Cerebellar nuclear complex (tissue), 1 donor: ENCODE data around the gene MYOM1.

Source experiments
- DNase-seq, 2 experiments: peaks; one replicate each; lab custom pipeline; 2025; lab: John Stamatoyannopoulos, UW

Gene MYOM1

GRCh38 chr18:3150688-3151087 lies 69.1 kb downstream of the MYOM1 start:
- DNase-seq = no peak

DNA sequence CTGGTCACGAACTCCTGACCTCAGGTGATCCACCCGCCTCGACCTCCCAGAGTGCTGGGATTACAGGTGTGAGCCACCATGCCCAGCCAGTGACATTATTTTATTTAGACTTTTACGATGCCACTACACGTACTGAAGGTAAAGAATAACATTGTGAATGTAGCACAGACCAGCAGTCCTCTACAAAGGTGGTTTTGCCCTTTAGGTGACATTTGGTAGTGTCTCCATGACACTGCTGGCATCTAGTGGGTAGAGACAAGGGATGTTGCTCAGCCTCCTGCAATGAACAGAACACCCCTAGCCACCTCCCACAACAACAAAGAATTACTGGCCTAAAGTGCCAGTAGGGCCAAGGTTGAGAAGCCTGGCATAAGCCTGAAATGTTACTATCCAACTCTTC lies 69.5 kb downstream of the MYOM1 start:
- DNase-seq = no peak

- no peak for DNase-seq
These were observed 70.7 kb downstream of the MYOM1 start for GRCh38 chr18:3148930-3149535.

- no peak for DNase-seq
These were observed 71.7 kb downstream of the MYOM1 start for GRCh38 chr18:3147935-3148554.

DNA sequence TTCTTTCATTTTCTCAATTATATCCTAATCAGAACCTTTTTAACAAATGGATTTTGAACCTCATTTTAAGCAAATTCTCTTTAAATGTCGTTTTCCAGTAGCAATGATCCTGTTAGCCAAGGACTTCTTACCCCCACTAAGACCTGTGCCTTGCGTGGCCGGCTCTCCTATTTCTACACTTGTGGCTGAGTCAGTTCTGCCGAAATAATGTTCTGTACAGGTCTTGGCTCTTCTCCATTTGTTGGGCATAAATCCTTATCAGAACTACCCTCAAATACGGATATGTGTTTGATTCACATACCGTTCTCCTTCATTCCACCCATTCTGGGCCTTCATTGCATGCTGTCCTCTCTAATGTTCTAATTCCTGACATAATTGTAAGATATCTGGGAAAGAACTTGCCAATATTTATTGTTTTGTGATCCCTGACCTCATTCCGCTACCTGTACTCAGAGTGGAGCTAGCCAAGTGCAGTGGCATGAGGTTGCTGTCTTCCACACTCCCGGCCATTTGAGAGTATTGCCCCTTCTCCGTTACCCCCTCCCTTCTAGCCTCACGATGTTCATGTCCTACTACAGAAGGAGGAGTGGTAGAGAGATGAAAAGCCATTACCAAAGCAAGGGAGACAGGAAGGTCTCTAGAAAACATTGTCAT lies 78.7 kb downstream of the MYOM1 start:
- DNase-seq = no peak

- no peak for DNase-seq
These were observed 79.4 kb downstream of the MYOM1 start for GRCh38 chr18:3140342-3140741.

DNA sequence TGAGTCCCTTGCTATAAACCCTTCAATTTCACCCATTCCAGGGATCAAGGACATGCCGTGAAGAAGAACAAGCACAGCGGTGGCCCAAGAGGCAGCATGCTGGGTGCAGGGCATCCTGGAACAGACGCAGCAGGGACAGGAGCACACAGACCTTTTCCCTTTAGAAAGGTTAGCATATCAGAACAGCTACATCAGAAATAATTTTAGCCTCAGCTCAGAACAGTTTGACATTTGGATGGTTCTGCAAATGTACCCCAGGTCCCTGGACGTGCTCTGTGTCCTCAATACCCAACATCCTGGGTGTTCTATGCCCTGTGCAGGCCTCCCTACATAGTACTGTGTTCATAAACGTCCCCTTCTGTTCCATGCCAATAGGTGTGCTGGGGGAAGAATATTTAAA lies 80.4 kb downstream of the MYOM1 start:
- DNase-seq = no peak

GRCh38 chr18:3138274-3138975 lies 81.3 kb downstream of the MYOM1 start:
- no peak for DNase-seq

GRCh38 chr18:3135536-3135935 lies 84.2 kb downstream of the MYOM1 start:
- no peak for DNase-seq

GRCh38 chr18:3132700-3133099 lies 87.1 kb downstream of the MYOM1 start:
- no peak for DNase-seq

DNA sequence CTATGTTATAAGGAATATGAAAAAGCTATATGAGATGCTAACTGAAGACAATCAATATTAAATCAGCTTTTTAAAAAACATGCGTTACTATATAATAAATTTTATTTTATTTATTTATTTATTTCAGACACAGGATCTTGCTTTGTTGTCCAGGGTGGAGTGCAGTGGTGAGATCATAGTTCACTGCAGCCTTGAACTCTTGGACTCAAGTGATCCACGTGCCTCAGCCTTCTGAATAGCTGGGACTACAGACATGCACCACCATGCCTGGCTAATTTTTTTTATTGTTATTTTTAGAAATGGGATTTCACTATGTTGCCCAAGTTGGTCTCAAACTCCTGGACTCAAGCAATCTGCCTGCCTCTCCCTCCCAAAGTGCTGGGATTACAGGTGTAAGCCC lies 89.4 kb downstream of the MYOM1 start:
- DNase-seq = no peak

GRCh38 chr18:3129053-3129864 lies 90.5 kb downstream of the MYOM1 start:
- no peak for DNase-seq

DNA sequence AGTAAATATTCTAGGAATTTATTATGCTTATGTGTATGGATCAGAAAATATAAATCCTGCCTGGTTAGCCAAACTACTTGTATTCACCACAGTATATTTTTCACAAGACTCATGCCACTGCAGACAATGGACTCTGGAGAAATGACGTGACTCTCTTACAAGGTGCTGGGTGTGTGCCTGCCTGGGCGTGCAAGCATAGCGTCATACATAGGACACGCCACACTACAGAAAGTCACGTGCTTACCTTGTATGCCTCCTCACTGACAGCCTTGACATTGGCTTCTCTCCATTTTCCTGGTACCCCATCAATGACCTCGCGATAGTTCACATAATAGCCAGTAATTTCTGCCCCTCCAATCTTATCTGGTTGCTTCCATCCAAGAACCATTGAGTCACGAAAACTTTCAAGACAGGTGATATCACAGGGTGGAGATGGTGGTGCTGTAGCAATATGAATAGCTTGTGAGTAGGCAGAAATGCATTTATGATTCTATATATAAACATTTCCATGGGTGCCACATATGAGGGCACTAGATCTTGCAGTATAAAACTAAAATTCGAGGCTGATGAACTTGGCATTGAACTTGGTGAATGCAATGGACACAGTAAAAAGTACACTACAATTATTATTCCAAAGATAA lies 93.2 kb downstream of the MYOM1 start:
- DNase-seq = no peak

DNA sequence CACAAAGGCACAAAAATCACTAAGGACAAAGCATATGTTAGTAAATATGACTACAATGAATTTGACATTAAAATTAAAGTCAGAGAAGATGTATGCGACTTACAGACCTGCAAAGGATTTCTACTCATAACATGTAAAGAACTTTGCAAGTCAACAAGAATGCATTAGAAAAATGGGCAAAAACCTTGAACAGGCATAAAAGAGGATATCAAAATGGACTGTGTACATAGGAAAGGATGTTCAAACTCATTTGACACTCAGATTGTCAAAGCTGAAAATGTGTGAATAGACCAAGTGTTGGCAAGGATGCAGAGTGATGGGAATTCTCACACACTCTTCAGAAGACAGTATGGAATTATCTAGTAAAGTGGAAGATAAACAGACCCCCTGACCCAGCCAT lies 94.9 kb downstream of the MYOM1 start:
- no peak for DNase-seq

DNA sequence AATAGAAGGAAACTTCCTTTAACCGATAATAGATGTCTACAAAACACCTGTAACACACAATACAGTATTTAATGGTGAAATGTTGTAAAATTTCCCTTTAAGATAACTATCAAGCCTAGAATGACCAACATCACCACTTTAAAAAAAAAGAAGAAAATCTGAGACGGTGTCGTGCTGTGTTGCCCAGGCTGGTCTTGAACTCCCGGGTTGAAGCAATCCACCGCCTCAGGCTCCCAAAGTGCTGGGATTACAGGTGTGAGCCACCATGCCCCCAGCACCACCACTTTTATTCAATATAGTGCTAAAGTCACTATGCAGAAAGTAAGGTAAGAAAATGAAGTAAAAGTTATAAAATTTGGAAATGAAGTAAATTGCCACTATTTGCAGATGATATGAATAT lies 96.9 kb downstream of the MYOM1 start:
- no peak for DNase-seq

DNA sequence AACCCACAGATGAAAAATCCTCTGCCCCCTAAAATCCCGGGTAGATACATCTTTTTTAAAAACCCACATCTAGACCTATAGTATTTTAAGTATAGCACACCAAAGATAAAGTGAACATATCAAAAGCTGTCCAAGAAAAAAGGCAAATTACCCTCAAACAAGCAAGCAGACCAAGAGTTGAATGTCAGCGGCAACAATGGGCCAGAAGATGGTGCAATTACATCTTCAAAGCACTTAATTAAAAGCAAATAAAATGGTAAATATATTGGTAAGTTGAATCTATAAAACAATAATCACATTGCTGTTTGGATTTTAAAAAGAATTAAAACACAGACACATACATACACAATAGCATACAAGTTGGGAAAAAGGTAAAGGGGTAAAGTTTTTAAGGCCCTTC lies 98.5 kb downstream of the MYOM1 start:
- no peak for DNase-seq

- no peak for DNase-seq
These were observed 99.4 kb downstream of the MYOM1 start for GRCh38 chr18:3120356-3120755.

GRCh38 chr18:3119401-3120341 lies 100.1 kb downstream of the MYOM1 start:
- no peak for DNase-seq

DNA sequence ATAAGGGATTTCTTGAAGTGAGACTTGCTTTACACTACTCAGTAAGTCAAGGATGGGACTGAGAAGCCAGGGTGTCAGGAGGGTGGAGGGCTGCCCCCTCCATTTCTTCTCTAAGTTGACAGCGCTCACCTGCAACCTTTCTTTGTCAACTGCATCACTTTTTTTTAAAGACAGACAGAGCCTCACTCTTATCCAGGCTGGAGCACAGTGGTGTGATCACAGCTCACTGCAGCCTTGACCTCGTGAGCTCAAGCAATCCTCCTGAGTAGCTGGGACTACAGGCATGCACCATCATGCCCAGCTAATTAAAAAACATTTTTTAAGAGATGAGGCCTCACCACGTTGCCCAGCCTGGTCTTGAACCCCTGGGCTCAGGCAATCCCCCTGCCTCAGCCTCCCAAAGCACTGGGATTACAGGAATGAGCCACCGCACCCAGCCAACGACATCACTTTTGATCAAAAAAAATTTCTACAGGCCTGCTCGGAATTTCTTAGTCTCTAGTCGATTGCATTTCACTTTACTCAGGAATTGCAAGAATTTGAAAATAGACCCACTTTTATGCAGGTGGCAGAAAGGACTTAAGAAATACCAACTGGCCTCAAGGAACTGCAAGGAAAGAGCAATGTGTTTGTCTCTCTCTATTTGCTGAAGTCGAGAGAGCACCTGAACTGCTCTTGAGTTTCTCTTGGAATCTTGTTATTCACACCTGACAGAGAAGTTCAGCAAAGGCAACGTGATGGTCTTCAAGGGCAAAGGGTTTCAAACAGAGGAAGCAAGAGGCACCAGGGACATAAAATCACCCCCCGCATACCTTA lies 101.4 kb downstream of the MYOM1 start:
- DNase-seq = no peak
